Muscle layer of colon (tissue), 2 donors: ENCODE data around the gene ATAD2B.
"Not testable (repeated sequence)": the region's sequence is repeated elsewhere in the genome, so short reads cannot be mapped to it uniquely, and the experiment has no call there.

Experiments used
- H3K27ac ChIP-seq: one replicate; pipeline ENCODE4 v1.7.0; 2013; ENCODE audit warnings: low read depth, mild to moderate bottlenecking, low read length, moderate library complexity
- H3K27me3 ChIP-seq, 2 donors: one replicate each; pipeline ENCODE4 v1.7.0; 2013; ENCODE audit warnings: low read length in 2 of 2, mild to moderate bottlenecking in 2 of 2; ENCODE audit not compliant: insufficient read depth in 2 of 2, control insufficient read depth in 1 of 2
- H3K36me3 ChIP-seq: one replicate; pipeline ENCODE4 v1.7.0; 2013; ENCODE audit warnings: mild to moderate bottlenecking, low read length; ENCODE audit not compliant: insufficient read depth
- H3K4me1 ChIP-seq: one replicate; pipeline ENCODE4 v1.7.0; 2013; ENCODE audit warnings: mild to moderate bottlenecking, low read length; ENCODE audit not compliant: insufficient read depth
- H3K4me3 ChIP-seq, 2 donors: one replicate each; pipeline ENCODE4 v1.7.0; 2013; ENCODE audit warnings: low read length in 2 of 2, low read depth in 1 of 2, mild to moderate bottlenecking in 1 of 2, moderate library complexity in 1 of 2
- H3K9ac ChIP-seq: one replicate; pipeline ENCODE4 v1.7.0; 2013; ENCODE audit warnings: low read length
- H3K9me3 ChIP-seq: one replicate; pipeline ENCODE4 v1.7.0; 2013; ENCODE audit warnings: mild to moderate bottlenecking, low read length
- donor health status: abdominal sarcoma.
- donor health status: Adenocarcinoma of cecum.

Gene ATAD2B

GRCh38 chr2:23754970-23755369 is 172.0 kb downstream of the ATAD2B start:
- Histone ChIP-seq H3K4me1 (no peaks in the 10 kb centered on the region), H3K36me3 (peaks cover 44% of the 10 kb centered on the region), H3K27ac (no peak overlapping the region)

GRCh38 chr2:23753291-23754010 is 173.5 kb downstream of the ATAD2B start:
- Histone ChIP-seq H3K4me1 (no peaks in the 10 kb centered on the region), H3K27me3 (no peaks in the 10 kb centered on the region), H3K36me3 (peaks cover 42% of the 10 kb centered on the region), H3K4me3 (no peak overlapping the region), H3K9me3 (no peaks in the 10 kb centered on the region), H3K27ac (no peak overlapping the region), H3K9ac (no peak overlapping the region)

More at GRCh38 chr2:23754970-23755369, 172.0 kb downstream of the ATAD2B start:
- Histone ChIP-seq H3K9ac (no peak overlapping the region), H3K27me3 (no peaks in the 10 kb centered on the region), H3K4me3 (no peak overlapping the region), H3K9me3 (no peaks in the 10 kb centered on the region)

GRCh38 chr2:23751747-23752265 is 175.1 kb downstream of the ATAD2B start:
- peaks cover 28% of the 10 kb centered on the region for H3K36me3 ChIP-seq
- no peak overlapping the region for H3K4me3 ChIP-seq
- no peaks in the 10 kb centered on the region for H3K9me3 ChIP-seq
- H3K27me3 ChIP-seq = no peaks in the 10 kb centered on the region
- no peak overlapping the region for H3K9ac ChIP-seq
- no peak overlapping the region for H3K27ac ChIP-seq
- no peaks in the 10 kb centered on the region for H3K4me1 ChIP-seq

- Histone ChIP-seq H3K4me1 (peaks cover 8% of the 10 kb centered on the region), H3K36me3 (peaks cover 7% of the 10 kb centered on the region), H3K9me3 (no peaks in the 10 kb centered on the region), H3K9ac (no peak overlapping the region), H3K27me3 (no peaks in the 10 kb centered on the region), H3K27ac (no peak overlapping the region), H3K4me3 (no peak overlapping the region)
These were observed 180.6 kb downstream of the ATAD2B start for GRCh38 chr2:23746141-23746863.

- Histone ChIP-seq H3K9me3 (no peaks in the 10 kb centered on the region), H3K27ac (no peak overlapping the region), H3K4me1 (peaks cover 8% of the 10 kb centered on the region), H3K27me3 (no peaks in the 10 kb centered on the region), H3K4me3 (no peak overlapping the region), H3K36me3 (peaks cover 4% of the 10 kb centered on the region), H3K9ac (no peak overlapping the region)
These were observed 181.2 kb downstream of the ATAD2B start for GRCh38 chr2:23745726-23746105.

GRCh38 chr2:23745068-23745725 is 181.7 kb downstream of the ATAD2B start:
- Histone ChIP-seq H3K27ac (no peak overlapping the region), H3K36me3 (no peaks in the 10 kb centered on the region), H3K9ac (no peak overlapping the region), H3K4me3 (no peak overlapping the region), H3K4me1 (peaks cover 8% of the 10 kb centered on the region), H3K27me3 (no peaks in the 10 kb centered on the region), H3K9me3 (no peaks in the 10 kb centered on the region)

- H3K4me3 ChIP-seq, H3K4me1 ChIP-seq, H3K9me3 ChIP-seq, H3K27ac ChIP-seq, H3K27me3 ChIP-seq, H3K9ac ChIP-seq, H3K36me3 ChIP-seq: not testable (repeated sequence)
These were observed 190.1 kb downstream of the ATAD2B start for GRCh38 chr2:23736783-23737182.

GRCh38 chr2:23734416-23734815 is 192.5 kb downstream of the ATAD2B start:
- Histone ChIP-seq H3K36me3 (no peaks in the 10 kb centered on the region), H3K27ac (no peak overlapping the region), H3K9ac (no peak overlapping the region), H3K4me1 (no peaks in the 10 kb centered on the region), H3K27me3 (no peaks in the 10 kb centered on the region), H3K4me3 (no peak overlapping the region), H3K9me3 (no peaks in the 10 kb centered on the region)

- not testable (repeated sequence) for H3K9ac ChIP-seq, H3K36me3 ChIP-seq, H3K9me3 ChIP-seq, H3K4me1 ChIP-seq, H3K27ac ChIP-seq, H3K27me3 ChIP-seq, H3K4me3 ChIP-seq
These were observed 203.9 kb downstream of the ATAD2B start for GRCh38 chr2:23723029-23723428.

- Histone ChIP-seq H3K9me3 (peaks cover 5% of the 10 kb centered on the region), H3K9ac (no peak overlapping the region), H3K27me3 (no peaks in the 10 kb centered on the region), H3K27ac (no peak overlapping the region), H3K4me3 (no peak overlapping the region), H3K4me1 (no peaks in the 10 kb centered on the region), H3K36me3 (no peaks in the 10 kb centered on the region)
These were observed 204.7 kb downstream of the ATAD2B start for GRCh38 chr2:23722255-23722654.

- Histone ChIP-seq H3K4me3 (no peak overlapping the region), H3K36me3 (no peaks in the 10 kb centered on the region), H3K9me3 (peaks cover 5% of the 10 kb centered on the region), H3K9ac (no peak overlapping the region), H3K4me1 (no peaks in the 10 kb centered on the region), H3K27me3 (no peaks in the 10 kb centered on the region), H3K27ac (no peak overlapping the region)
These were observed 205.5 kb downstream of the ATAD2B start for GRCh38 chr2:23721454-23721826.
